Hindlimb muscle (tissue), 1 donor: ENCODE results near the gene STEAP2. TPM values are rescaled to one million over a fixed set of nuclear protein-coding genes. Genes with fewer than 3 reads are reported as not detected.

Experiments
- DNase-seq: peaks from one replicate; pipeline ENCODE4 v3.0.0-alpha.2; 2013
- polyA plus RNA-seq: library from polyadenylated mRNA; unstranded; fragments of 120-200 nt; gene quantifications from one replicate; pipeline ENCODE4 v1.2.1, GENCODE V29; 2013; ENCODE audit not compliant: insufficient read length

The STEAP2 gene
- polyA plus RNA-seq, 1 donor = 2.6 TPM

DNA sequence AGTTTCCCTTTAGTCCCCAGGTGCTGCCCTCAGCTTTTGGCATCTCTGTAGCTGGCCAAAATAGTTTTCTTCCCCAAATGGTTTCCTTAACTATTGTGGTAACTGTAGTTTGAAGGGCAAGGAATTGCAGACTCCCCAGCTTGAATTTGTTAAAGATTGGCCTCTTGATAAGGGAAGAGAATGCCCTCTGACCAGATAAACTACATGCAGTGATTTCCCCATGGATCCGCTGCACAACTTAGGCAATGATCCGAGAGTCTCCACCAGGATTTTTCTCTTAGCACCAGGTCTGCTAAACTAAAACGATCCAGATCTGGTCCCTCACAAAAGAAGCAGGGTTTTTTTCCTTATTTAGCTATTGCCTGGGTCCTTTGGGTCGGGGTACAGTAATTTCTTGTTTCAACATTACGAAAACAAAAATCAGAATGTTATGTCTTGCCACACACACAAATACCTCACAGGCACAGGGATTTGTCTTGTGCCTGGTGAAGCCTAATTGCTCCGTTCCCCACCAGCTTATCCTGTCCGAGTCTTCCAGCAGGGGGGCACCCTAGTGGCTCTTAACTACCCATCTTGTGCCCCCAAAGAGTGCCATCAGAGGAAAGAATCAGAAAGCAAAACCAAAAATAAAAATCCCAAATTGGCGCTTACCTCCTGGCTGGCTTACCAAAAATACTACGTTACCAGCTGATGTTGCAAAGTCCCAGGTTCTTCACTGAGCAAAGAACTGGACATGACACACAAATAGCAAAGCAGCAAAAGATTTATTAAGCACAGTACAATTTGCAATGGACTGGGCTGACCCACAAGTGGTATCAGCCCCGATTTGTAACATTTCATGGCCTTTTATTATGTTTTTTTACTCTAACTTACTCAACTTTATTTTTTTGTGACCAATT is 16.4 kb upstream of the STEAP2 start:
- DNase-seq = no peak

GRCh38 chr7:90201500-90202195 is 9.9 kb upstream of the STEAP2 start:
- DNase-seq = no peak

DNA sequence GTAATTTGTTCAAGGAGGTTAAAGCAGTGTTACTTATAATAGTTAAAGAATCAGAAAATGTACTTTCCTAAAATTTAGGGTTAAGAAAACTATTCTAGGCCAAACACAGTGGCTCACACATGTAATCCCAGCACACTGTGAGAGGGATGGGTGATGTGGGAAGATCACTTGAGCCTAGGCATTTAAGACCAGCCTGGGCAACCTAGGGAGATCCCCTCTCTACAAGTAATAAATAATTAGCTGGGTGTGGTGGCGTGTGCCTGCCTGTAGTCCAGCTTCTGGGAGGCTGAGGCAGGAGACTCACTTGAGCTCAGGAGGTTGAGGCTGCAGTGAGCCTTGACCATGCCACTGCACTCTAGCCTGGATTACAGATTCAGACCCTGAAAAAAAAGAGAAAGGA is 3.6 kb upstream of the STEAP2 start:
- no peak for DNase-seq

DNA sequence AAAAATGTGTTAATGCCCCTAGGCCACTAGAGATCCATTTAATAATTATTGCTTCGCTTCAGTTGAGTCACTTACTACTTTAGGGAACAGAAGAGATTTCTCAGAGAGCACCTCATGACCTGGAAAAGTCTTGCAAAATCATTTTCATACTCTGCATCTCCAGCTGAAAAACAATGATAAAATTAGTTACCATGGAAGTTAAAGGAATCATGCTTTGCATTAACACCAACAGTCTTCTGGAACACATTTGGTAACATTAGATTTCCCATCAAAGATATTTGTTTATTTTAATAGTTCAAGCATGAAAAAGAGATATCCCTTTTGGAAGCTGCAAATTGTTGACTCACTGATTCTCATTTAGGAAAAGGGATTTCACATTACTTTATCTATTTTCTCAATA is 1.8 kb upstream of the STEAP2 start:
- DNase-seq = no peak

DNA sequence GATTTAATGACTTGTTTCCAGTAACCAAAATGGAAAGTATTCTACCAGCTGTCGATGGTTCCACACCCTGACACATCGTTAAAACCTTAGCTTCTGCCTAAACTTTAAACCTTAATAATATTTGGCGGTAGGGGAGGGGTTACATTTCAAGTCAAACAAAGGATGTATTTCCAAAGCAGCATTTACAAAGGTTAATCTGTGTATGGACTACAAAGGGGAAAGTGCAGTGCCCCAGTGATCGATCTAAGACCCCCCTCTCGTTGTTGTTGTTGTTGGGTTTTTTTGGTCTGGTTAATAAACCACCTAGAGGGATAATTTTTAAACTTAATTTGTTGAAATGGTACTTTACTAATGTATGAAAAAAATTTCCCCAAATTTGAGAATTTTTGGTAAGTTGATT is 1.1 kb upstream of the STEAP2 start:
- DNase-seq = no peak

DNA sequence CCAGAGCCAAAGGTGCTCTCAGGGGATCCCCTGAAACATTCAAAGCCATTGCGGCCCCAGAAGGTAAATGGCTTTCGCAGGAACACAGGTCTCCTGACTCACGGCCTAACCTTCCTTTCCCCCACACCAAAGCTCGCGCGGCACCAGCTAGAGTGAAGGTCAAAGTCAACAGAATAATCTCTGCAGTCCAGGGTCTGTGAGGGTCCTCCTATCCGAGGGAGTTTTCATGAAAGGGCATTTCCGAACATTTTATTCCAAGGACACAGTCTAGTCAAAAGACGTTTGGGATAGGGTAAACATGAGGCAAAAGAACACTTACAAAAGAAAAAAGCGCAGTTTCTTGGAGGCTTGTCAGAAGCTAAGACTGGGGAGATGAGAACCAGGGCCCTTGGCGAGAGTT is 559 bp upstream of the STEAP2 start:
- DNase-seq = no peak

- peak; percentile 27 for DNase-seq
These were observed 582 bp downstream of the STEAP2 start for GRCh38 chr7:90212149-90212495.

GRCh38 chr7:90213521-90213920 is 2.0 kb downstream of the STEAP2 start:
- DNase-seq = no peak

DNA sequence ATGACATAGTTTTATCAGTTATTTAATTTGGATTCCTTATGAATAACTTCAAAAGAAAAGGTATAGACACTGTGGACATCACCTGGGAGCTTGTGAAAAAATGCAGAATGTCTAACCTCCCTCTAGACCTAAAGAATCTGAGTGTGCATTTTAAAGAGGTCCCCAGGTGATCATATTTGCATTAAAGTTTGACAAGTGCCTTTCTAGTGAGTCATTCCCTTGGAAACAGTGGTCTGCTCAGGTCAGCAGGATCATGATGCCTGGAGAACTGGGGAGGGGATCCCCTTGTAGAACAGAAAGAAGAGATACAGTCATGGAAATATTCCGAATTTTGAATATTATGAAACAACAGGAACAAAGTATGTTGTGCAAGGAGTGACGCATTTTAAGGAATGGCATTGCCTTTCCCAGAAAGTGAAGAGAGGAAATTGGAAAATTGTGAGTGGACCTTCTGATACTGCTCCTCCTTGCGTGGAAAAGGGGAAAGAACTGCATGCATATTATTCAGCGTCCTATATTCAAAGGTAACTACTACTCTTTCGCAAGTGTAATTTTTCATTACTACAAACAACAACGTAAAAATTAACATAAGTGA is 4.6 kb downstream of the STEAP2 start:
- DNase-seq = no peak

DNA sequence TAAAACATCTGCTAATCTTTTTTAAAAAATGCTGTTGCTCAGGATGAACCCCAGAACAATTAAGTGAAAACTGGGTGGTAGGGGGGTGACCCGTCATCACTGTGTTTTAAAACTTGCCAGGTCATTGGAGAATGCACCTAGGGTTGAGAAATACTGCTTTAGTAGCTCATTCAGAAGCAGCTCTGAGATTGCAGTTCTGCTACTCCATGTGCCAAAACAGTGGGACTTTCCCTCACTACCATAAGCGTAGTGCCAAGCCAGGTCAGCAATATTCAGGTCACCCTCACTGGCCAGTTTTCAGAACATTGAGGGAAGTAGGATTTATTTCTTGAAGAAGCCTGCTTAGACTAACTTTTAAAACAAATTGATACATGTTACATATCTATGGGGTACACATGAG is 5.2 kb downstream of the STEAP2 start:
- DNase-seq = no peak

DNA sequence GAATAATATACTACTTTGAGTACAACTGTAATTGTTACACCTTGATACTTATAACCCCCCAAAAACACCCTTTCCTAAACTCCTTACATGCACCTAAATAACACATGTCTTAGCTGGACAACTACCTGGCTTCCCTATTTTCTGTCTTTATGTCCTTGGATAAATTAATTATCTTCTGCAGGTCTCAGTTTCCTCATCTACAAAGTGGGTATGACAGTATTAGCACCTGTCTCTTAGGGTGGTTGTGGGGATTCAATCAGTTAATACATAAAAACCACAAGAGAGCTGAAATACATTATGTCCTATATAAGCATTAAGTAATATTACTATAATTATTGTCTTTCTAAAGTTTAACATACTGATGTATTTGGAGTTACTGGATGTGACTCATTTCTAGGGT is 10.8 kb downstream of the STEAP2 start:
- DNase-seq = no peak

- DNase-seq = peak; percentile 80
These were observed 11.5 kb downstream of the STEAP2 start for GRCh38 chr7:90222811-90223725.

DNA sequence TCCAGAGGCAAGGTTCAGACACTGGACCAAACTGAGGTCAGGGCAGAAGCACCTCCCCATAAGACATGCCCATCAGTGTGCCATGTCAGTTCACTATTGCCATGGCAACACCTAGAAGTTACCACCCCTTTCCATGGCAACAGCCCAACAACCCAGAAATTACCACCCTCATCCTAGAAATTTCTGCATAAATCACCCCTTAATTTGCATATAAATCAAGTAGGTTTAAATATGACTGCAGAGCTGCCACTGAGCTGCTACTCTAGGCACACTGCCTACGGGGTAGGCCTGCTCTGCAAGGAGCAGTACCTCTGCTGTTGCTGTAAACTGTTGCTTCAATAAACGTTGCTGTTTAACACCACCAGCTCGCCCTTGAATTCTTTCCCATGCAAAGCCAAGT is 12.7 kb downstream of the STEAP2 start:
- no peak for DNase-seq

- no peak for DNase-seq
These were observed 13.6 kb downstream of the STEAP2 start for GRCh38 chr7:90225181-90225580.

DNA sequence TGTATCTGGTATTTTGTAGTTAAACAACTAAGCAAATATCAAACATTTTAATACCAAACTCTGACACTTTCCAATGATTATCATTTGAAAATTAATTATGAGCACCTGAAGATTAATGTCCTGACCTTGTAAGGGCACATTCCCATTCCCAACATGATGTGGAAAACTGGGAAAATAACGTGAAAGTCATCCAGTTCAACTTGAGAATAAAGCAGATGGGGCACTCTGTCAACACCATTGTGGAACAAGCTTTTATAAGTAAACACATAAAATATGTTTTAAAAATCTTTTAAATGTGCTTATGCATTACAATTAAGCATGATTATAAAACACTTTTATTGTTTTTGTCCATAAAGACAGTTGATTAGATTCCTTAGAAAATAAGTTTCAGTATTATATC is 14.1 kb downstream of the STEAP2 start:
- DNase-seq = no peak

DNA sequence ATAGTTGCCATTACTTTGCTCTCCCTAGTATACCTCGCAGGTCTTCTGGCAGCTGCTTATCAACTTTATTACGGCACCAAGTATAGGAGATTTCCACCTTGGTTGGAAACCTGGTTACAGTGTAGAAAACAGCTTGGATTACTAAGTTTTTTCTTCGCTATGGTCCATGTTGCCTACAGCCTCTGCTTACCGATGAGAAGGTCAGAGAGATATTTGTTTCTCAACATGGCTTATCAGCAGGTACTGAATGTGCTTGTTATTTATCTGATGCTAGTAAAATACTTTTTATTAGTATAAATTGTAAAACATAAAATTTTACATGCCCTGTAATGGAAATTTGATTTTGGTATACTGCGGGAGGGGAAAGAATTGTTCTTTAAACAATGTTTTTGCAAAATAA is 15.7 kb downstream of the STEAP2 start:
- DNase-seq = no peak

- DNase-seq = no peak
These were observed 18.1 kb downstream of the STEAP2 start for GRCh38 chr7:90229682-90230081.

DNA sequence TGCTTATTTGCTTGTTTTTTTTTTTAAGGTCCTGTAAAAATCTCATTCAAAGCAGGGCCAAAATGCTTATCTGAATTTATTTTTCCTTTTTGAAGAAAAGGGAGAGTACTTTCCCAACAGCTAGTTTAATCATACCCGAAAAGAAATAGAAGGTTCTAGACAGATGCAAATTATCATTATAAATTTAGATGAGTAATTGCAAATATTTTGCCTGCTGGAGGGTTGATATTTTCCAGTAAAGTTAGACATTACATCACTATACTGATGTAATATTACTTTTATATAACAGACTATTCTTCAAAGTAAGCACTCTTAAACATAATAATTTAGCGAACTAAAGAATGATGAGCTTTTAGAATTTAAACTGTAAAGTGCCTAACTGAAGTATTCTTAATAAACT is 19.3 kb downstream of the STEAP2 start:
- no peak for DNase-seq

DNA sequence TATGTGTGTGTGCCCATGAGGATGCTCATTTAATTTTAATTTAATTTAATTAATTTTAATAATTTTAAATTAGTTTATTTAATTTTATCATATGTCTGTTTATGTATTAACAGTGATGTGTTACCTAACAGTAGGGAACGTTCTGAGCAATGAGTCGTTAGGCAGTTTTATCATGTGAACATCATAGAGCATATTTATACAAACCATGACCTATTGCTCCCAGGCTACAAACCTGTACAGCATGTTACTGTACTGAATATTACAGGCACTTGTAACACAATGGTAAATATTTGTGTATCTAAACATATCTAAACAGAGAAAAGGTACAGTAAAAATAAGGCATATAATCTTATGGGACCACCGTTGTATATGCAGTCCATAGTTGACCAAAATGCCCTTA is 19.8 kb downstream of the STEAP2 start:
- DNase-seq = no peak

DNA sequence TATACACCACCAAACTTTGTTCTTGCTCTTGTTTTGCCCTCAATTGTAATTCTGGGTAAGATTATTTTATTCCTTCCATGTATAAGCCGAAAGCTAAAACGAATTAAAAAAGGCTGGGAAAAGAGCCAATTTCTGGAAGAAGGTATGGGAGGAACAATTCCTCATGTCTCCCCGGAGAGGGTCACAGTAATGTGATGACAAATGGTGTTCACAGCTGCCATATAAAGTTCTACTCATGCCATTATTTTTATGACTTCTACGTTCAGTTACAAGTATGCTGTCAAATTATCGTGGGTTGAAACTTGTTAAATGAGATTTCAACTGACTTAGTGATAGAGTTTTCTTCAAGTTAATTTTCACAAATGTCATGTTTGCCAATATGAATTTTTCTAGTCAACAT is 20.9 kb downstream of the STEAP2 start:
- DNase-seq = no peak

DNA sequence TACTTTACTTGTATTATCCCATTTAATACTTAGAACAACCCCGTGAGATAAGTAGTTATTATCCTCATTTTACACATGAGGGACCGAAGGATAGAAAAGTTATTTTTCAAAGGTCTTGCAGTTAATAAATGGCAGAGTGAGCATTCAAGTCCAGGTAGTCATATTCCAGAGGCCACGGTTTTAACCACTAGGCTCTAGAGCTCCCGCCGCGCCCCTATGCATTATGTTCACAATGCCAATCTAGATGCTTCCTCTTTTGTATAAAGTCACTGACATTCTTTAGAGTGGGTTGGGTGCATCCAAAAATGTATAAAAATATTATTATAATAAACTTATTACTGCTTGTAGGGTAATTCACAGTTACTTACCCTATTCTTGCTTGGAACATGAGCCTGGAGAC is 22.0 kb downstream of the STEAP2 start:
- DNase-seq = no peak

- peak; percentile 55 for DNase-seq
These were observed 25.3 kb downstream of the STEAP2 start for GRCh38 chr7:90236721-90237289.
